ENCODE data around the gene SMYD5.

The SMYD5 gene

DNA sequence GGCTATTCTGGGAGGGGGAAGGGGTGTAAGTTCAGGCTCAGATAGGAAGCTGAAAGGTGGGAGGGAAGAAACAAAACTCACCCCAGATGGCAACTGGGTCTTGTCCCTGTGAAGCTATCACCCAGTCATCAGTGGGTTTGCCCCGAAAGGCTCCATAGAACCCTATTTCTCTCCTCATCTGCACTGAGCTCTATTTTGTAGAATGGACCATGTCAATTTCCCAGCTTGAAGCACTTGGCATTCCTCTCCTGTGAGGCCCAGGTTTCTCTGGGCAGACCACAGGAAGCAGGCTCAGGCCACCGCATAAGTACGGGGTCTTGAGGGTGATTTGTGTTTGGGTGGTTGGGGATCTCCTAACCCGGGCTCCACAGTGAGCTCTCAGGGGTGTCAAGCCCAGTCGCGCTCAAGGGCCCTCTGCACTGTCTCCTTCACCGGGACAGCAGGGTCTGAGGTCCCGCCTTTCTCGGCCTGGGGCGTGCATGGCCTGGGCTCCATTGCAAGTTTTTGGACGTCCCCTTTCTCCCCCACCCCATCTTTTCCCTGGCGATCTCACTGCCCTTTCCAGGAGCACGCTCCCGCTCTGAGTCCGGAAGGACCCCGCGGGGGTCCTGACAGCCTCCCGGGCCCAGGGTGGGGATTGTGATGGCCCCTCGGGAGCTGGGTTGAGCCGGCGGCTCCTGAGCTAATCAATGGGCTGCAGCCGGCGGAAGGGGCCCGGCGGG lies 38.9 kb upstream of the SMYD5 start:
- H3K4me2 ChIP-seq (ENCODE audit: low read depth, low read length, poor library complexity, severe bottlenecking) = no peak overlapping the region

DNA sequence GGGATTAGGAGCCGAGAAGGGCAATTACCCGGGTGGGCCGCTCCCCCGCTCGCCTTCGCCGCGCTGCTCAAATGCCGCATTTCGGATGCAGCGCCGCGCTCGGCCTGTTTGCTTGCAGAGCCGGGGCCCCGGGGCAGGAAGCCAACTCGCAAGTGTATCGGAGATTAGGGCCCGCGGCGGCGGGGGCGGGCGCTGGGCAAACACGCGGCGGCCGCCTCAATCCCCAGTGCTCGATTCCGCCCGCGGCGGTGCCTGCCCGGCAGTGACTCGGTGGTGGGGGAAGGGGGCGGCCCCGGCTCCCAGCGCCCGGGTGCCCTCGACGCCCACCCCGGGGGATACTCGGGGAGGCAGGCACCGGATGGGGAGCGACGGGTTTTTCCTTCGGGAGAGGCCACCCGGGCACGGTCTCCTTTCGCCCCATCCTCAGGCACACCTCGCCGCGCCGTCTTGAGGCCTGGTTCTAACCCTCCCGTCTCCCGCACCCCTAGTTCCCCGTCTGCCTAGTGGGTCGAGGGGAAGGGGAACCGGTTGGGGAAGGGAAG lies 38.3 kb upstream of the SMYD5 start:
- Histone ChIP-seq H3K9me2 (replicated peaks; ENCODE audit: insufficient read depth, low read length) (no peaks in the 10 kb centered on the region), H3K4me2 (ENCODE audit: low read depth, low read length, poor library complexity, severe bottlenecking) (peak overlapping the region; percentile 68), H3K27me3 (ENCODE audit: low read length) (no peaks in the 10 kb centered on the region), H3F3A (ENCODE audit: insufficient read depth) (no peaks in the 10 kb centered on the region), H3K9me3 (ENCODE audit: insufficient read depth, low read length) (no peaks in the 10 kb centered on the region), H4K20me1 (ENCODE audit: low read depth, low read length) (no peaks in the 10 kb centered on the region), H3K36me3 (ENCODE audit: low read length) (no peaks in the 10 kb centered on the region), H2AFZ (ENCODE audit: low read depth, low read length, severe bottlenecking) (peak overlapping the region; percentile 53), H3K79me2 (ENCODE audit: insufficient read depth, low read length) (no peaks in the 10 kb centered on the region), H3K27ac (ENCODE audit: low read depth, low read length) (no peak overlapping the region), H3K9ac (ENCODE audit: low read length) (0 out of 2 replicates have a peak overlapping the region, but pooled peaks have one; percentile 16), H3K4me3 (ENCODE audit: insufficient read depth, low read length, poor library complexity, severe bottlenecking) (no peak overlapping the region)
- no peak for TF ChIP-seq EZH2phosphoT487 (conservative IDR thresholded peaks at IDR 0.05; ENCODE audit: low read length)
- TF ChIP-seq, protein P1, sequence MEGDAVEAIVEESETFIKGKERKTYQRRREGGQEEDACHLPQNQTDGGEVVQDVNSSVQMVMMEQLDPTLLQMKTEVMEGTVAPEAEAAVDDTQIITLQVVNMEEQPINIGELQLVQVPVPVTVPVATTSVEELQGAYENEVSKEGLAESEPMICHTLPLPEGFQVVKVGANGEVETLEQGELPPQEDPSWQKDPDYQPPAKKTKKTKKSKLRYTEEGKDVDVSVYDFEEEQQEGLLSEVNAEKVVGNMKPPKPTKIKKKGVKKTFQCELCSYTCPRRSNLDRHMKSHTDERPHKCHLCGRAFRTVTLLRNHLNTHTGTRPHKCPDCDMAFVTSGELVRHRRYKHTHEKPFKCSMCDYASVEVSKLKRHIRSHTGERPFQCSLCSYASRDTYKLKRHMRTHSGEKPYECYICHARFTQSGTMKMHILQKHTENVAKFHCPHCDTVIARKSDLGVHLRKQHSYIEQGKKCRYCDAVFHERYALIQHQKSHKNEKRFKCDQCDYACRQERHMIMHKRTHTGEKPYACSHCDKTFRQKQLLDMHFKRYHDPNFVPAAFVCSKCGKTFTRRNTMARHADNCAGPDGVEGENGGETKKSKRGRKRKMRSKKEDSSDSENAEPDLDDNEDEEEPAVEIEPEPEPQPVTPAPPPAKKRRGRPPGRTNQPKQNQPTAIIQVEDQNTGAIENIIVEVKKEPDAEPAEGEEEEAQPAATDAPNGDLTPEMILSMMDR (IDR thresholded peaks at IDR 0.05; ENCODE audit: insufficient read depth, low read length, poor library complexity, severe bottlenecking) = no peak

More for the DNA sequence above, 38.9 kb upstream of the SMYD5 start:
- Histone ChIP-seq H3K9me2 (replicated peaks; ENCODE audit: insufficient read depth, low read length) (no peaks in the 10 kb centered on the region), H3K9ac (ENCODE audit: low read length) (no peak overlapping the region), H3K27me3 (ENCODE audit: low read length) (no peaks in the 10 kb centered on the region), H3K9me3 (ENCODE audit: insufficient read depth, low read length) (no peaks in the 10 kb centered on the region), H2AFZ (ENCODE audit: low read depth, low read length, severe bottlenecking) (no peak overlapping the region), H3F3A (ENCODE audit: insufficient read depth) (no peaks in the 10 kb centered on the region), H4K20me1 (ENCODE audit: low read depth, low read length) (no peaks in the 10 kb centered on the region), H3K27ac (ENCODE audit: low read depth, low read length) (no peak overlapping the region), H3K79me2 (ENCODE audit: insufficient read depth, low read length) (no peaks in the 10 kb centered on the region), H3K36me3 (ENCODE audit: low read length) (no peaks in the 10 kb centered on the region), H3K4me3 (ENCODE audit: insufficient read depth, low read length, poor library complexity, severe bottlenecking) (no peak overlapping the region)
- TF ChIP-seq EZH2phosphoT487 (conservative IDR thresholded peaks at IDR 0.05; ENCODE audit: low read length) = no peak; the same call in 1 of the 2 replicates
- TF ChIP-seq, protein P1 (IDR thresholded peaks at IDR 0.05; ENCODE audit: insufficient read depth, low read length, poor library complexity, severe bottlenecking) = no peak

DNA sequence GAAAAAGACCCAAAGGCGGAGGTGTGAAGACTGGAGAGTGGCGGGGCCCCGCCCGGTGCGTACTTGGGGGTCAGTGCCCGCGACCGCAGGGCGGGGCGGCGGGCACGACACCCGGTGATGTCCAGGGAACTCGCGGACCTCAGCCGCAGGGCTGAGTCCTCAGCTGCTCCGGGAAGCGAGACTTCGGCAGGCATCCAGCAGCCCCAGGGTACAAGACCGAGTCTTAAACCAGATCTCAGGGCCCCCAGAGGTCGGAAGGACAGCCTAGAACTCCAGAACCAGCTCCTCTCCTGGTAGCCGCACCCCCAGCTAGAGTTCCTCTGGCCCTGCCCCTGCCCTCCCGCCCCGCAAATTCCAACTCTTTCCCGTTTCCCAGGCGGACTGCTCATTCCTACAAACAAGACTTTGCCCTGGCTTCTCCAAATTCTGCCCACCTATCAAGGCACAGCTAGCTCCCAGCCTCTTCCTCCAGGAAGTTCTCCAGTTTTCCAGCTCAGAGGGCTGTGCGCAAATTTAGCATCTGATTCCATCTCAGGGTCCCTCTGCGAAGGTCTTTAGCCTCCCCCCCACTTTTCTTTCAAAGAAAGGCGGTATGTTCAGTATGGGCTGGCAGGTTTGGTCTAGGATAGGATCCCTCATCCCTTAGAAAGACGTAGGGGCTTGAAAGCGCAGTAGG lies 37.7 kb upstream of the SMYD5 start:
- H3K9me2 ChIP-seq (replicated peaks; ENCODE audit: insufficient read depth, low read length) = no peaks in the 10 kb centered on the region
- H3K79me2 ChIP-seq (ENCODE audit: insufficient read depth, low read length) = no peaks in the 10 kb centered on the region
- TF ChIP-seq, protein P1 (IDR thresholded peaks at IDR 0.05; ENCODE audit: insufficient read depth, low read length, poor library complexity, severe bottlenecking) = peak; percentile 9
- no peak for TF ChIP-seq EZH2phosphoT487 (conservative IDR thresholded peaks at IDR 0.05; ENCODE audit: low read length)
- H3K27ac ChIP-seq (ENCODE audit: low read depth, low read length) = no peak overlapping the region
- no peaks in the 10 kb centered on the region for H3F3A ChIP-seq (ENCODE audit: insufficient read depth)
- peak overlapping the region; percentile 81 for H2AFZ ChIP-seq (ENCODE audit: low read depth, low read length, severe bottlenecking)
- no peaks in the 10 kb centered on the region for H3K27me3 ChIP-seq (ENCODE audit: low read length)
- H3K36me3 ChIP-seq (ENCODE audit: low read length) = no peaks in the 10 kb centered on the region
- H3K4me2 ChIP-seq (ENCODE audit: low read depth, low read length, poor library complexity, severe bottlenecking) = peak overlapping the region; percentile 68
- H3K9me3 ChIP-seq (ENCODE audit: insufficient read depth, low read length) = no peaks in the 10 kb centered on the region
- H4K20me1 ChIP-seq (ENCODE audit: low read depth, low read length) = no peaks in the 10 kb centered on the region
- no peak overlapping the region for H3K4me3 ChIP-seq (ENCODE audit: insufficient read depth, low read length, poor library complexity, severe bottlenecking)
- peak overlapping the region; percentile 60; the same call in 1 of the 2 replicates for H3K9ac ChIP-seq (ENCODE audit: low read length)
